MCF 10A (cell line): ENCODE data around the gene TLR3. TPM values are rescaled to one million over a fixed set of nuclear protein-coding genes. Genes with fewer than 3 reads are reported as not detected.

Experiments
- BruUV-seq: library from RNA; stranded (reverse); fragments of 400-500 nt; replicated peaks from 2 replicates; lab custom pipeline; 2021; lab: Mats Ljungman, UMichigan
- CTCF ChIA-PET: fragments of 300-600 bp; sonication (Branson Sonifier 250); formaldehyde crosslinking; extraction: SDS; loops from one replicate; lab custom pipeline; 2021; ENCODE audit warnings: antibody characterized with exemption, inconsistent platforms; lab: Yijun Ruan, JAX
- POLR2A ChIA-PET: fragments of 300-600, 350-650 bp; sonication (Branson Sonifier 250); formaldehyde crosslinking; extraction: SDS; loops from one replicate; lab custom pipeline; 2020; ENCODE audit warnings: antibody characterized with exemption, inconsistent platforms; lab: Yijun Ruan, JAX
- DNase-seq: peaks from one replicate; pipeline ENCODE4 v3.0.0-alpha.2; 2018; ENCODE audit not compliant: unreplicated experiment
- H3K27ac Mint-ChIP-seq: one replicate; pipeline ENCODE4 v1.8.0; 2022; ENCODE audit warnings: mild to moderate bottlenecking, low read depth, mixed read lengths; ENCODE audit not compliant: unreplicated experiment
- H3K27me3 Mint-ChIP-seq: one replicate; pipeline ENCODE4 v1.8.0; 2022; ENCODE audit warnings: mixed read lengths; ENCODE audit not compliant: insufficient read depth, unreplicated experiment
- H3K36me3 Mint-ChIP-seq: one replicate; pipeline ENCODE4 v1.8.0; 2022; ENCODE audit warnings: mild to moderate bottlenecking, moderate library complexity, mixed read lengths; ENCODE audit not compliant: insufficient read depth, unreplicated experiment
- H3K4me1 Mint-ChIP-seq: one replicate; pipeline ENCODE4 v1.8.0; 2022; ENCODE audit warnings: mixed read lengths; ENCODE audit not compliant: insufficient read depth, unreplicated experiment
- H3K4me3 Mint-ChIP-seq: one replicate; pipeline ENCODE4 v1.8.0; 2022; ENCODE audit warnings: mild to moderate bottlenecking, moderate library complexity, mixed read lengths; ENCODE audit not compliant: unreplicated experiment
- H3K9me3 Mint-ChIP-seq: one replicate; pipeline ENCODE4 v1.8.0; 2022; ENCODE audit warnings: mixed read lengths; ENCODE audit not compliant: unreplicated experiment
- intact Hi-C: fragments of 100-400 bp; cut with micrococcal nuclease; formaldehyde crosslinking; loops from 2 replicates; pipeline ENCODE4 v1.14.1; 2022
- total RNA-seq: library from RNA; stranded (reverse); gene quantifications from 2 replicates; pipeline ENCODE4 v1.2.3, GENCODE V29; 2022
- TF ChIP-seq, protein P1 (sequence below): fragments of 200-600 bp; IDR thresholded peaks from one replicate; pipeline ENCODE4 v1.8.0; 2022; ENCODE audit warnings: antibody characterized with exemption, mild to moderate bottlenecking; ENCODE audit not compliant: unreplicated experiment

The TLR3 gene
- total RNA-seq, 1 experiment from 2014 or later = 6.5 TPM

DNA sequence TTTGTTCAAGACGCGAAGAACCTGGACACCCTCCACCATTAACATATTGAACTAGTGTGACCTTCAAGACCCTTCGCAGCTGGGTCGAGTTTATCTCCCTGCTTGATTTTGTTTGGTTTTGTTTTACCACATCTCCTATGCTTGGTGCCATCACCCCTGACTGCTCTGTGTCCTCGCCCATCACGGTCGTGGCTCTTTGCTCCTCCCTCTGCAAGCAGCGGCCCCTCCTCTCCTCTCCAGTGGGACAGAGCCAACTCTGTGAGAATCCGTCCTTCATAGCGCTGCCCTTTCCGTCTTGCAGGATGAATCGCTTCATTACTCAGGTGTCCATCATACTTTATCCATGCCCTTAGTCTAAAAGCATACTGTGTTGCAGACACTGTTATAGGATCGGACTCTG is 26.4 kb downstream of the TLR3 start:
- POLR2A ChIA-PET = no interaction called here
- BruUV-seq = no TSS peak
- TF ChIP-seq, protein P1, sequence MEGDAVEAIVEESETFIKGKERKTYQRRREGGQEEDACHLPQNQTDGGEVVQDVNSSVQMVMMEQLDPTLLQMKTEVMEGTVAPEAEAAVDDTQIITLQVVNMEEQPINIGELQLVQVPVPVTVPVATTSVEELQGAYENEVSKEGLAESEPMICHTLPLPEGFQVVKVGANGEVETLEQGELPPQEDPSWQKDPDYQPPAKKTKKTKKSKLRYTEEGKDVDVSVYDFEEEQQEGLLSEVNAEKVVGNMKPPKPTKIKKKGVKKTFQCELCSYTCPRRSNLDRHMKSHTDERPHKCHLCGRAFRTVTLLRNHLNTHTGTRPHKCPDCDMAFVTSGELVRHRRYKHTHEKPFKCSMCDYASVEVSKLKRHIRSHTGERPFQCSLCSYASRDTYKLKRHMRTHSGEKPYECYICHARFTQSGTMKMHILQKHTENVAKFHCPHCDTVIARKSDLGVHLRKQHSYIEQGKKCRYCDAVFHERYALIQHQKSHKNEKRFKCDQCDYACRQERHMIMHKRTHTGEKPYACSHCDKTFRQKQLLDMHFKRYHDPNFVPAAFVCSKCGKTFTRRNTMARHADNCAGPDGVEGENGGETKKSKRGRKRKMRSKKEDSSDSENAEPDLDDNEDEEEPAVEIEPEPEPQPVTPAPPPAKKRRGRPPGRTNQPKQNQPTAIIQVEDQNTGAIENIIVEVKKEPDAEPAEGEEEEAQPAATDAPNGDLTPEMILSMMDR = no peak
- intact Hi-C loops = no loop called here
- H3K9me3 Mint-ChIP-seq = no peaks in the 10 kb centered on the region
- CTCF ChIA-PET = interaction anchor here (0.6 to 1.6 kb wide), 2 partner anchors 58 to 119 kb away, joined by 3 to 5 read pairs; no protein-coding TSS in a partner anchor
- H3K36me3 Mint-ChIP-seq = no peaks in the 10 kb centered on the region
- H3K4me3 Mint-ChIP-seq = no peak overlapping the region
- H3K27ac Mint-ChIP-seq = no peak overlapping the region
- H3K4me1 Mint-ChIP-seq = no peaks in the 10 kb centered on the region
- no peak for DNase-seq
- H3K27me3 Mint-ChIP-seq = no peaks in the 10 kb centered on the region

DNA sequence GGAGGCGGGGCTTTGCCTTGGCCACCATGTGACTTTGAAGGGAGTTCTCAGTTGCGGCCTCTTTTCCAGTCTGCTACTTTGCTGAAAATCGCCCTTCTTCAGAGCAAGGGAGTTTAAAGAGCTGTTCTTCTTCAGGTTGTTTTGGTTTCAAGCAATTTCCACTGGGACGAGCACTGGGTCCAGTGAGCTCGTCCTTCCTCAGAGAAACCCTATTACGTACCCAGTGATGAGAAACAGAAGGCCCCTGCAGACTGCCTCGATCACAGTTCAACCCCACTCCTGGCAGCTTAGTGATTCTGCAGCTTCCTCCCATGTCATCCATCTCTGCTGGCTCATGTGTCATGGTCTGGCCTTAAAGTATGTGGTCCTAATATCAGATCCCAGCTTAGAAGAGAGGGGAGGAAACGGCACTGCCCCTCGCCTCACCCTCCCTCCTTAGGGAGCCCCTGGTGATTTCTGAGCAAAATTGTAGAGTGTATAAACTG is 27.8 kb downstream of the TLR3 start:
- intact Hi-C loops = no loop called here
- no TSS peak for BruUV-seq
- H3K4me1 Mint-ChIP-seq = no peaks in the 10 kb centered on the region
- H3K27me3 Mint-ChIP-seq = no peaks in the 10 kb centered on the region
- no peak for DNase-seq
- H3K9me3 Mint-ChIP-seq = no peaks in the 10 kb centered on the region
- no peak overlapping the region for H3K27ac Mint-ChIP-seq
- H3K36me3 Mint-ChIP-seq = no peaks in the 10 kb centered on the region
- H3K4me3 Mint-ChIP-seq = no peak overlapping the region
- TF ChIP-seq, protein P1 = no peak
- ChIA-PET POLR2A (no interaction called here), CTCF (interaction anchor here (0.6 to 1.6 kb wide), 2 partner anchors 40 to 59 kb away, joined by 3 to 5 read pairs; no protein-coding TSS in a partner anchor)

DNA sequence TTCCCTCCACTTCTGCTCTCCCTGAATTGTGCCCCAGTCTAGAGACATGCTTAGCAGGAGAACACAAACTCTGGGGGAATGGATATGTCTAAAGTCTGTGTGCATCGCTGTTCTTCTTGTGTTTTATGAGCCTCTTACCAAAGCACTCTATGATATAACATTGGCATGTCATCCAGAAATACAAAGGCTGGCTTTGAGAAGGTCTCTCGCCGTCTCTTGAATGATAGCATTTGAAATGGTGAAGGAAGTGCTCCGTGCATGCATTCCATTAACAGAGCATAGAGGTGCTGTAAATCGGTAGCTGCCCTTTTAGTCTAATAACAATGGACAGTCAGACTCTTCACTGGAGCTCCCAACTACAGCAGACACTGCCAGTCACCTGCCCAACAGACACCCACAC is 28.4 kb downstream of the TLR3 start:
- ChIA-PET CTCF (no interaction called here), POLR2A (no interaction called here)
- no peak for DNase-seq
- TF ChIP-seq, protein P1 = no peak
- Mint-ChIP-seq H3K27ac (no peak overlapping the region), H3K4me1 (no peaks in the 10 kb centered on the region), H3K4me3 (no peak overlapping the region), H3K27me3 (no peaks in the 10 kb centered on the region), H3K36me3 (no peaks in the 10 kb centered on the region), H3K9me3 (no peaks in the 10 kb centered on the region)
- BruUV-seq = no TSS peak
- intact Hi-C loops = no loop called here

DNA sequence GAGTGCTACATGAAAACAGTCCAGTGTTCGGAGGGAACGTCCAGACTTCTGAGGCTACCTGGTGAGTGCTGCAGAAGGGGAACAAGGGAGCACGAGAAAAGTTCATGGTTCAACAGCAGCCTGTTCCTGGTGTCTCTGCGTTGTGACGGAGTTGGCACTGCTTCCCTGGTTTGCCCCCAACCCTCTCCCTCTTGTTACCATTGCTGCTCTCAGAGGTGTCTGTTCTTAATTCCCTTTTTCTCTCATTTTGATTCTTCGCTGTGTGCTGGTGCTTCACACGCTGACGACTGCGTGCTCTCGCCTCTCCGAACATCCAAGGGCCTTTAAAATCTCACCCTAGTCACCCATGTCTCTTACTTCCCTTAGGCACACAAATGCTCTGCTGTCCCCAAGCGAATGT is 34.0 kb downstream of the TLR3 start:
- DNase-seq = no peak
- intact Hi-C loops = no loop called here
- H3K27me3 Mint-ChIP-seq = no peaks in the 10 kb centered on the region
- no peaks in the 10 kb centered on the region for H3K9me3 Mint-ChIP-seq
- TF ChIP-seq, protein P1 = no peak
- CTCF ChIA-PET = no interaction called here
- no peaks in the 10 kb centered on the region for H3K4me1 Mint-ChIP-seq
- no peak overlapping the region for H3K27ac Mint-ChIP-seq
- no peak overlapping the region for H3K4me3 Mint-ChIP-seq
- no peaks in the 10 kb centered on the region for H3K36me3 Mint-ChIP-seq
- BruUV-seq = no TSS peak
- POLR2A ChIA-PET = no interaction called here
